ENCODE measurements around the gene MYO9A. TPM values are rescaled to one million over a fixed set of nuclear protein-coding genes. Genes with fewer than 3 reads are reported as not detected.
"Not testable (repeated sequence)": the region's sequence is repeated elsewhere in the genome, so short reads cannot be mapped to it uniquely, and the experiment has no call there.

Gene MYO9A
- total RNA-seq, 2 donors from 2014 or later: 27.1 to 30.5 TPM

GRCh38 chr15:72096796-72097195 lies 21.2 kb downstream of the MYO9A start:
- no peak overlapping the region for H3K4me3 Mint-ChIP-seq
- H3K9me3 ChIP-seq (ENCODE audit: control insufficient read depth, low read length, poor library complexity, severe bottlenecking): no peaks in the 10 kb centered on the region
- H3K4me1 Mint-ChIP-seq: peaks cover 5% of the 10 kb centered on the region
- peaks cover 6% of the 10 kb centered on the region for H3K36me3 Mint-ChIP-seq (ENCODE audit: low read depth)
- H3K27ac Mint-ChIP-seq: no peak overlapping the region
- no peaks in the 10 kb centered on the region for H3K27me3 Mint-ChIP-seq
- no peak for DNase-seq
- ATAC-seq: no peak

- Mint-ChIP-seq H3K27ac (no peak overlapping the region), H3K4me3 (no peak overlapping the region), H3K27me3 (no peaks in the 10 kb centered on the region), H3K4me1 (peaks cover 11% of the 10 kb centered on the region), H3K36me3 (ENCODE audit: low read depth) (peaks cover 12% of the 10 kb centered on the region)
- H3K9me3 ChIP-seq (ENCODE audit: control insufficient read depth, low read length, poor library complexity, severe bottlenecking): no peaks in the 10 kb centered on the region
- no peak for ATAC-seq
- DNase-seq: no peak
Observed at GRCh38 chr15:72092691-72093090, 25.3 kb downstream of the MYO9A start.

- Mint-ChIP-seq H3K4me1 (peaks cover 11% of the 10 kb centered on the region), H3K27me3 (no peaks in the 10 kb centered on the region), H3K4me3 (no peak overlapping the region), H3K36me3 (ENCODE audit: low read depth) (peaks cover 15% of the 10 kb centered on the region), H3K27ac (no peak overlapping the region)
- no peaks in the 10 kb centered on the region for H3K9me3 ChIP-seq (ENCODE audit: control insufficient read depth, low read length, poor library complexity, severe bottlenecking)
- ATAC-seq: no peak
- DNase-seq: no peak
Observed at GRCh38 chr15:72092006-72092405, 25.9 kb downstream of the MYO9A start.

GRCh38 chr15:72086920-72087648 lies 30.9 kb downstream of the MYO9A start:
- Mint-ChIP-seq H3K27ac (no peak overlapping the region), H3K27me3 (no peaks in the 10 kb centered on the region), H3K36me3 (ENCODE audit: low read depth) (peaks cover 12% of the 10 kb centered on the region), H3K4me3 (no peak overlapping the region), H3K4me1 (peaks cover 9% of the 10 kb centered on the region)
- no peak for DNase-seq
- ATAC-seq: no peak
- H3K9me3 ChIP-seq (ENCODE audit: control insufficient read depth, low read length, poor library complexity, severe bottlenecking): no peaks in the 10 kb centered on the region

GRCh38 chr15:72086010-72086697 lies 31.8 kb downstream of the MYO9A start:
- Mint-ChIP-seq H3K36me3 (ENCODE audit: low read depth) (peaks cover 11% of the 10 kb centered on the region), H3K4me3 (no peak overlapping the region), H3K4me1 (peaks cover 6% of the 10 kb centered on the region), H3K27ac (no peak overlapping the region), H3K27me3 (no peaks in the 10 kb centered on the region)
- ATAC-seq (no peak), DNase-seq (no peak)
- no peaks in the 10 kb centered on the region for H3K9me3 ChIP-seq (ENCODE audit: control insufficient read depth, low read length, poor library complexity, severe bottlenecking)

GRCh38 chr15:72082176-72082575 lies 35.8 kb downstream of the MYO9A start:
- peaks cover 2% of the 10 kb centered on the region for H3K36me3 Mint-ChIP-seq (ENCODE audit: low read depth)
- H3K4me1 Mint-ChIP-seq: peaks cover 11% of the 10 kb centered on the region
- H3K27me3 Mint-ChIP-seq: no peaks in the 10 kb centered on the region
- H3K27ac Mint-ChIP-seq: no peak overlapping the region
- DNase-seq (no peak), ATAC-seq (no peak)
- H3K9me3 ChIP-seq (ENCODE audit: control insufficient read depth, low read length, poor library complexity, severe bottlenecking): no peaks in the 10 kb centered on the region
- no peak overlapping the region for H3K4me3 Mint-ChIP-seq

- no peaks in the 10 kb centered on the region for H3K9me3 ChIP-seq (ENCODE audit: control insufficient read depth, low read length, poor library complexity, severe bottlenecking)
- Mint-ChIP-seq H3K27ac (no peak overlapping the region), H3K27me3 (no peaks in the 10 kb centered on the region), H3K4me3 (no peak overlapping the region), H3K4me1 (peaks cover 15% of the 10 kb centered on the region), H3K36me3 (ENCODE audit: low read depth) (no peaks in the 10 kb centered on the region)
- ATAC-seq (peak; percentile 20), DNase-seq (no peak)
Observed at GRCh38 chr15:72078887-72079286, 39.1 kb downstream of the MYO9A start.

GRCh38 chr15:72077950-72078349 lies 40.0 kb downstream of the MYO9A start:
- DNase-seq (no peak), ATAC-seq (no peak)
- no peak overlapping the region for H3K4me3 Mint-ChIP-seq
- H3K27me3 Mint-ChIP-seq: no peaks in the 10 kb centered on the region
- H3K4me1 Mint-ChIP-seq: peaks cover 17% of the 10 kb centered on the region
- peaks cover 3% of the 10 kb centered on the region for H3K9me3 ChIP-seq (ENCODE audit: control insufficient read depth, low read length, poor library complexity, severe bottlenecking)
- no peaks in the 10 kb centered on the region for H3K36me3 Mint-ChIP-seq (ENCODE audit: low read depth)
- no peak overlapping the region for H3K27ac Mint-ChIP-seq

- H3K4me3 Mint-ChIP-seq: no peak overlapping the region
- no peak for ATAC-seq
- H3K9me3 ChIP-seq (ENCODE audit: control insufficient read depth, low read length, poor library complexity, severe bottlenecking): peaks cover 3% of the 10 kb centered on the region
- H3K36me3 Mint-ChIP-seq (ENCODE audit: low read depth): no peaks in the 10 kb centered on the region
- H3K4me1 Mint-ChIP-seq: peaks cover 29% of the 10 kb centered on the region
- DNase-seq: no peak
- no peaks in the 10 kb centered on the region for H3K27me3 Mint-ChIP-seq
- no peak overlapping the region for H3K27ac Mint-ChIP-seq
Observed at GRCh38 chr15:72074335-72075060, 43.5 kb downstream of the MYO9A start.

- H3K27ac Mint-ChIP-seq; DNase-seq; H3K27me3 Mint-ChIP-seq; ATAC-seq; H3K36me3 Mint-ChIP-seq (ENCODE audit: low read depth); H3K9me3 ChIP-seq (ENCODE audit: control insufficient read depth, low read length, poor library complexity, severe bottlenecking); H3K4me3 Mint-ChIP-seq: not testable (repeated sequence)
- H3K4me1 Mint-ChIP-seq: peaks cover 18% of the 10 kb centered on the region
Observed at GRCh38 chr15:72071448-72071825, 46.5 kb downstream of the MYO9A start.

- Mint-ChIP-seq H3K27ac (no peak overlapping the region), H3K27me3 (no peaks in the 10 kb centered on the region), H3K4me3 (no peak overlapping the region), H3K4me1 (peaks cover 18% of the 10 kb centered on the region), H3K36me3 (ENCODE audit: low read depth) (no peaks in the 10 kb centered on the region)
- peaks cover 3% of the 10 kb centered on the region for H3K9me3 ChIP-seq (ENCODE audit: control insufficient read depth, low read length, poor library complexity, severe bottlenecking)
- no peak for ATAC-seq
- no peak for DNase-seq
Observed at GRCh38 chr15:72070817-72071447, 47.0 kb downstream of the MYO9A start.

- ATAC-seq (no peak), DNase-seq (no peak)
- Mint-ChIP-seq H3K4me1 (peaks cover 14% of the 10 kb centered on the region), H3K27me3 (no peaks in the 10 kb centered on the region), H3K27ac (no peak overlapping the region), H3K36me3 (ENCODE audit: low read depth) (no peaks in the 10 kb centered on the region), H3K4me3 (no peak overlapping the region)
- H3K9me3 ChIP-seq (ENCODE audit: control insufficient read depth, low read length, poor library complexity, severe bottlenecking): peaks cover 3% of the 10 kb centered on the region
Observed at GRCh38 chr15:72068856-72069255, 49.1 kb downstream of the MYO9A start.

- ATAC-seq: no peak
- DNase-seq: no peak
- no peaks in the 10 kb centered on the region for H3K36me3 Mint-ChIP-seq (ENCODE audit: low read depth)
- no peak overlapping the region for H3K4me3 Mint-ChIP-seq
- H3K4me1 Mint-ChIP-seq: peaks cover 7% of the 10 kb centered on the region
- no peaks in the 10 kb centered on the region for H3K27me3 Mint-ChIP-seq
- no peaks in the 10 kb centered on the region for H3K9me3 ChIP-seq (ENCODE audit: control insufficient read depth, low read length, poor library complexity, severe bottlenecking)
- H3K27ac Mint-ChIP-seq: no peak overlapping the region
Observed at GRCh38 chr15:72065801-72066200, 52.1 kb downstream of the MYO9A start.

Data from T-helper 17 cell (primary cell).